Body of pancreas (tissue), 4 donors: ENCODE results near the gene PTX4.

Experiments
- POLR2A ChIP-seq, 3 donors: fragments of 450-650 bp; IDR thresholded peaks; one replicate each; pipeline ENCODE4 v1.6.1; 2016; ENCODE audit warnings: antibody characterized with exemption in 3 of 3, mild to moderate bottlenecking in 2 of 3
- TF ChIP-seq, protein P1 (sequence below), 7 experiments: fragments of 450-650 bp in 4 of 7; fragments of 200-600 bp in 3 of 7; sonication (generic) in 3 of 7; IDR thresholded peaks; one replicate each; pipeline ENCODE4 v1.5.1; 2016 to 2019; ENCODE audit warnings: antibody characterized with exemption in 7 of 7

DNA sequence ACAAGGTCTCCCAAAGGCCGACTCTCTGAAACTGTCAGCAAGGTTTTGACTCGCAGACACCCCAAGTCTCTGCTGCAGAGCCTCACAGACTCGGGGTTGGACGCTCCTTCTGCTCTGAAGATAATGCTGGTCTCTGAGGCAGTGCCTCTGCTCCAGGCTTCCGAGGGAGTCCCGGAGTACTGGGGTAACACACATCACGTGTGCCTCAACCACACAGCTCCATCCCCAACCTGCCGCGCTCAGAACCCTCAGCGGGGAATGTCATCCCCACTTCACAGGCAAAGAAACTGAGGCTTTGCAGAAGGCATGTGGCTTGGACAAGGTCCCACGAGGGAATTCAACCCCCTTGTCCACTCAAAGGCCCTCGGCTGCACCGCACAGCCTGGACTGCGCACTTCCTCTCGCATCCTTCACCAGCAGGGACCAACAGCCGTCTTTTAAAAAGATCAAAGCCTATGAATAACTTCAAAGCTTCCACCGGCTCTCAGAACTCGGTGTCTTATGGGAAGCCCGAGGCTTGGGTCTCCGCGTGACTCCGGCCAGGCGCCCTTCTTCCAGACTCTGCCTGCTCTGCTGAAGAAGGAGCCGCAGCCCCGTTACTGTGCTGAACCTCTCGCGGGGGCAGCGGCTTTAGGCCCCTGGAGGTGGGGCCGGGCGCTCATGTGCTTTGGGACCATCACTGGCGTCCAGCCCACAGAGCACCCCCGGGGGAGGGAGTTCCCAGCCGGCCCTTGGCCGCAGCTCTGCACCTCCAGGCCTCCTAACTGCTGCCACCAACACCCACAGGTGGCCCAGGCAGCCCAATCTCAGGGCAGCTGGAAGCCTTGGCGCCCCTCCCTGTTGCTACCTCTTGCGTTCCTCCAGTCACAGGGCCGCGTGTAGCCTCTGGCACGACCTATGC, 46.9 kb upstream of the PTX4 start:
- no peak for TF ChIP-seq POLR2A (IDR thresholded peaks at IDR 0.05)
- TF ChIP-seq, protein P1, sequence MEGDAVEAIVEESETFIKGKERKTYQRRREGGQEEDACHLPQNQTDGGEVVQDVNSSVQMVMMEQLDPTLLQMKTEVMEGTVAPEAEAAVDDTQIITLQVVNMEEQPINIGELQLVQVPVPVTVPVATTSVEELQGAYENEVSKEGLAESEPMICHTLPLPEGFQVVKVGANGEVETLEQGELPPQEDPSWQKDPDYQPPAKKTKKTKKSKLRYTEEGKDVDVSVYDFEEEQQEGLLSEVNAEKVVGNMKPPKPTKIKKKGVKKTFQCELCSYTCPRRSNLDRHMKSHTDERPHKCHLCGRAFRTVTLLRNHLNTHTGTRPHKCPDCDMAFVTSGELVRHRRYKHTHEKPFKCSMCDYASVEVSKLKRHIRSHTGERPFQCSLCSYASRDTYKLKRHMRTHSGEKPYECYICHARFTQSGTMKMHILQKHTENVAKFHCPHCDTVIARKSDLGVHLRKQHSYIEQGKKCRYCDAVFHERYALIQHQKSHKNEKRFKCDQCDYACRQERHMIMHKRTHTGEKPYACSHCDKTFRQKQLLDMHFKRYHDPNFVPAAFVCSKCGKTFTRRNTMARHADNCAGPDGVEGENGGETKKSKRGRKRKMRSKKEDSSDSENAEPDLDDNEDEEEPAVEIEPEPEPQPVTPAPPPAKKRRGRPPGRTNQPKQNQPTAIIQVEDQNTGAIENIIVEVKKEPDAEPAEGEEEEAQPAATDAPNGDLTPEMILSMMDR (IDR thresholded peaks at IDR 0.05) = no peak
